ENCODE data around the gene SHC2. TPM values are rescaled to one million over a fixed set of nuclear protein-coding genes. Genes with fewer than 3 reads are reported as not detected.

Gene SHC2
- total and polyA plus RNA-seq, 2 of the 13 experiments (the other 11 are each of a cell fraction or from before 2014, with no cell fraction given): 9.0 to 18.3 TPM

- TF ChIP-seq ZBTB49 (CRISPR knock-in tag; IDR thresholded peaks at IDR 0.05; ENCODE audit: borderline replicate concordance) (no peak), ADNP (CRISPR knock-in tag; IDR thresholded peaks at IDR 0.05) (peak; percentile 35; the same call in 1 of the 2 replicates), ZNF891 (CRISPR knock-in tag; IDR thresholded peaks at IDR 0.05) (peak; percentile 64; the same call in 1 of the 2 replicates), RBFOX2 (IDR thresholded peaks at IDR 0.05; ENCODE audit: low read depth, low read length) (peak; percentile 47; the same call in 1 of the 2 replicates), ZIK1 (CRISPR knock-in tag; IDR thresholded peaks at IDR 0.05; ENCODE audit: borderline replicate concordance, low read depth) (no peak), GABPB1 (CRISPR knock-in tag; IDR thresholded peaks at IDR 0.05) (peak; percentile 30; the same call in 1 of the 2 replicates), TBP (CRISPR knock-in tag; IDR thresholded peaks at IDR 0.05) (no peak), NR2F2 (IDR thresholded peaks at IDR 0.05; ENCODE audit: borderline replicate concordance, low read depth) (no peak), MAFK (conservative IDR thresholded peaks at IDR 0.05 in 1 of 2, IDR thresholded peaks at IDR 0.05 in 1 of 2; ENCODE audit: low read length in 2 of 2) (no peak)
These were observed 37.2 kb upstream of the SHC2 start (continued) for GRCh38 chr19:497869-498510.

- intact Hi-C loops (cut with micrococcal nuclease; ENCODE audit: unreplicated experiment): no loop called here
- no peak for TF ChIP-seq KDM6A (CRISPR knock-in tag; IDR thresholded peaks at IDR 0.05; ENCODE audit: low read depth)
- TF ChIP-seq, protein P1, sequence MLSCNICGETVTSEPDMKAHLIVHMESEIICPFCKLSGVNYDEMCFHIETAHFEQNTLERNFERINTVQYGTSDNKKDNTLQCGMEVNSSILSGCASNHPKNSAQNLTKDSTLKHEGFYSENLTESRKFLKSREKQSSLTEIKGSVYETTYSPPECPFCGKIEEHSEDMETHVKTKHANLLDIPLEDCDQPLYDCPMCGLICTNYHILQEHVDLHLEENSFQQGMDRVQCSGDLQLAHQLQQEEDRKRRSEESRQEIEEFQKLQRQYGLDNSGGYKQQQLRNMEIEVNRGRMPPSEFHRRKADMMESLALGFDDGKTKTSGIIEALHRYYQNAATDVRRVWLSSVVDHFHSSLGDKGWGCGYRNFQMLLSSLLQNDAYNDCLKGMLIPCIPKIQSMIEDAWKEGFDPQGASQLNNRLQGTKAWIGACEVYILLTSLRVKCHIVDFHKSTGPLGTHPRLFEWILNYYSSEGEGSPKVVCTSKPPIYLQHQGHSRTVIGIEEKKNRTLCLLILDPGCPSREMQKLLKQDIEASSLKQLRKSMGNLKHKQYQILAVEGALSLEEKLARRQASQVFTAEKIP (CRISPR knock-in tag; IDR thresholded peaks at IDR 0.05; ENCODE audit: borderline replicate concordance): no peak
- TF ChIP-seq HDAC1 (CRISPR knock-in tag; IDR thresholded peaks at IDR 0.05): no peak
- no peak for TF ChIP-seq NCOR1 (IDR thresholded peaks at IDR 0.05; ENCODE audit: borderline replicate concordance, low read length)
- no peak for TF ChIP-seq FOXK1 (CRISPR knock-in tag; IDR thresholded peaks at IDR 0.05; ENCODE audit: borderline replicate concordance, low read depth)
- no peak for TF ChIP-seq ZNF772 (CRISPR knock-in tag; IDR thresholded peaks at IDR 0.05)
- TF ChIP-seq GFI1 (CRISPR knock-in tag; IDR thresholded peaks at IDR 0.05; ENCODE audit: borderline replicate concordance): no peak
- no peak for TF ChIP-seq ZNF75D (CRISPR knock-in tag; IDR thresholded peaks at IDR 0.05; ENCODE audit: borderline replicate concordance)
- TF ChIP-seq RBM39 (IDR thresholded peaks at IDR 0.05; ENCODE audit: low read depth, low read length, poor library complexity, severe bottlenecking): no peak
- no peak for TF ChIP-seq ZNF674 (CRISPR knock-in tag; IDR thresholded peaks at IDR 0.05; ENCODE audit: low read depth)
- no peak for TF ChIP-seq KDM5A (IDR thresholded peaks at IDR 0.05; ENCODE audit: borderline replicate concordance, low read length)
- no peak for TF ChIP-seq ZC3H13 (CRISPR knock-in tag; IDR thresholded peaks at IDR 0.05)
These were observed 36.6 kb upstream of the SHC2 start for GRCh38 chr19:497491-497868.

More at GRCh38 chr19:497491-497868, 36.6 kb upstream of the SHC2 start:
- no peak overlapping the region for H2AFZ ChIP-seq (ENCODE audit: low read length)
- no peaks in the 10 kb centered on the region for H3K36me3 ChIP-seq (replicated peaks in 1 of 2; ENCODE audit: control insufficient read depth in 1 of 2, insufficient read depth in 2 of 2, low read length in 2 of 2)
- no peaks in the 10 kb centered on the region for H3K9me3 ChIP-seq (ENCODE audit: low read length)
- in situ Hi-C loops (cut with HindIII; ENCODE audit: extremely low pct_ligation_motif_present, low pct_unique_long_range_greater_than_20kb): no loop called here
- peak overlapping the region; percentile 49 to 78 (median 55); a peak in 5 of 6 replicates for H3K4me3 ChIP-seq (replicated peaks in 1 of 3; ENCODE audit: insufficient read depth in 1 of 3, low read depth in 2 of 3, low read length in 3 of 3)
- H3K9ac ChIP-seq (ENCODE audit: insufficient read depth, low read depth, low read length): peak overlapping the region; percentile 49; the same call in 1 of the 2 replicates
- H4K20me1 ChIP-seq (ENCODE audit: insufficient read depth, low read length): no peaks in the 10 kb centered on the region
- CTCF ChIA-PET (ENCODE audit: low intra/inter-chr PET ratio, low total read pairs): no interaction called here
- DNase-seq (ENCODE audit: low spot score): no peak
- WGBS (ENCODE audit: low lambda C conversion rate): 15% methylated on average over 6 of the region's 36 CpGs
- ATAC-seq: no peak
- peaks cover 44% of the 10 kb centered on the region for H3K4me1 ChIP-seq (ENCODE audit: insufficient read depth, low read length)
- FAIRE-seq: no peak
- no peaks in the 10 kb centered on the region for H3K79me2 ChIP-seq (ENCODE audit: insufficient read depth, low read length)
- BruUV-seq (replicated peaks): no TSS peak
- H3K4me2 ChIP-seq (ENCODE audit: low read depth, low read length): peak overlapping the region; percentile 90
- no peak overlapping the region for H3K27ac ChIP-seq (ENCODE audit: extremely low read length, insufficient read depth, low read length)
- POLR2A ChIA-PET: interaction anchor here (1.3 to 1.9 kb wide), 2 partner anchors 9 kb away, joined by 5 to 14 read pairs; no protein-coding TSS in a partner anchor
- H3K27me3 ChIP-seq (ENCODE audit: control insufficient read depth in 1 of 2, insufficient read depth in 2 of 2, low read length in 2 of 2): peaks cover 0 to 4% of the 10 kb centered on the region in 2 experiments; a peak in 2 of 5 replicates
